ENCODE measurements around the gene ATF1.
"Not testable (repeated sequence)": the region's sequence is repeated elsewhere in the genome, so short reads cannot be mapped to it uniquely, and the experiment has no call there.

The ATF1 gene

GRCh38 chr12:50868881-50869280 is 105.0 kb downstream of the ATF1 start:
- DNase-seq, result not testable (repeated sequence)
